Nephron (organoid): ENCODE measurements around the gene NANP.

Experiments
- H3K27ac Mint-ChIP-seq, 3 experiments: 2 replicates each; pipeline ENCODE4 v1.8.0; 2020; ENCODE audit warnings: mixed read lengths in 3 of 3, mild to moderate bottlenecking in 2 of 3, moderate library complexity in 1 of 3
- H3K27me3 Mint-ChIP-seq: 2 replicates; pipeline ENCODE4 v1.8.0; 2021; ENCODE audit warnings: low read depth, mild to moderate bottlenecking, moderate library complexity, mixed read lengths
- H3K36me3 Mint-ChIP-seq: 2 replicates; pipeline ENCODE4 v1.8.0; 2020; ENCODE audit warnings: low read depth, mixed read lengths
- H3K4me1 Mint-ChIP-seq: 2 replicates; pipeline ENCODE4 v1.8.0; 2020; ENCODE audit warnings: mixed read lengths
- H3K4me3 Mint-ChIP-seq, 3 experiments: 2 replicates each; pipeline ENCODE4 v1.8.0; 2020; ENCODE audit warnings: mild to moderate bottlenecking in 3 of 3, mixed read lengths in 3 of 3, moderate library complexity in 2 of 3
- H3K9me3 Mint-ChIP-seq: 2 replicates; pipeline ENCODE4 v1.8.0; 2020; ENCODE audit warnings: mixed read lengths
- TF ChIP-seq, protein P1 (sequence below), 3 experiments: fragments of 200-600 bp; sonication (generic); IDR thresholded peaks; one replicate each; pipeline ENCODE4 v1.5.0; 2021; ENCODE audit warnings: antibody characterized with exemption in 3 of 3; ENCODE audit not compliant: unreplicated experiment in 3 of 3

The NANP gene

GRCh38 chr20:25629816-25630499 lies 6.1 kb upstream of the NANP start:
- Mint-ChIP-seq H3K4me3 (no peak overlapping the region), H3K4me1 (no peaks in the 10 kb centered on the region), H3K27ac (no peak overlapping the region), H3K9me3 (peaks cover 21% of the 10 kb centered on the region), H3K27me3 (no peaks in the 10 kb centered on the region), H3K36me3 (peaks cover 17% of the 10 kb centered on the region)
- TF ChIP-seq, protein P1, sequence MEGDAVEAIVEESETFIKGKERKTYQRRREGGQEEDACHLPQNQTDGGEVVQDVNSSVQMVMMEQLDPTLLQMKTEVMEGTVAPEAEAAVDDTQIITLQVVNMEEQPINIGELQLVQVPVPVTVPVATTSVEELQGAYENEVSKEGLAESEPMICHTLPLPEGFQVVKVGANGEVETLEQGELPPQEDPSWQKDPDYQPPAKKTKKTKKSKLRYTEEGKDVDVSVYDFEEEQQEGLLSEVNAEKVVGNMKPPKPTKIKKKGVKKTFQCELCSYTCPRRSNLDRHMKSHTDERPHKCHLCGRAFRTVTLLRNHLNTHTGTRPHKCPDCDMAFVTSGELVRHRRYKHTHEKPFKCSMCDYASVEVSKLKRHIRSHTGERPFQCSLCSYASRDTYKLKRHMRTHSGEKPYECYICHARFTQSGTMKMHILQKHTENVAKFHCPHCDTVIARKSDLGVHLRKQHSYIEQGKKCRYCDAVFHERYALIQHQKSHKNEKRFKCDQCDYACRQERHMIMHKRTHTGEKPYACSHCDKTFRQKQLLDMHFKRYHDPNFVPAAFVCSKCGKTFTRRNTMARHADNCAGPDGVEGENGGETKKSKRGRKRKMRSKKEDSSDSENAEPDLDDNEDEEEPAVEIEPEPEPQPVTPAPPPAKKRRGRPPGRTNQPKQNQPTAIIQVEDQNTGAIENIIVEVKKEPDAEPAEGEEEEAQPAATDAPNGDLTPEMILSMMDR (IDR thresholded peaks at IDR 0.05; ENCODE audit: unreplicated experiment in 3 of 3), result no peak

DNA sequence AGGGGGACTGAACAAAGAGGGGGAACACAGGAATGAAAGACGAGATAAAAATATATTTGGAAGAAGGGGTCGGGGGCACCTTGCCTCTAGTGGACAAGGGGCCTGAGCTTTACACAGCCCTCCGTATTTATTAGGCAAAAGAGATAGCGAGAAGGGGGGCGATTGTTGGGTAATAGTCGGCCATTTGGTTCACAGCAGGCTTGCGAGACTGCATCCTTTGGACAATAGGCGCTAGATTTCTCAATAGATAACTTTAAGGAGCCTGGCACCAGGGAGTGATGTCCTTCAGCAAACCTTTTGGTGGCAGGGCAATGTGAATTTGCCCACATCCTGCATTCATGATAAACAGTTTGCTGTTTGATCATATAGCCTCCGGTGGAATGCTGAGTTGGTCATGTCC lies 3.0 kb upstream of the NANP start:
- H3K4me3 Mint-ChIP-seq, result peak overlapping the region in 1 of 3 experiments; percentile 21
- peaks cover 17% of the 10 kb centered on the region for H3K4me1 Mint-ChIP-seq
- no peak overlapping the region for H3K27ac Mint-ChIP-seq
- H3K36me3 Mint-ChIP-seq, result peaks cover 4% of the 10 kb centered on the region
- no peaks in the 10 kb centered on the region for H3K27me3 Mint-ChIP-seq
- peaks cover 17% of the 10 kb centered on the region for H3K9me3 Mint-ChIP-seq
- TF ChIP-seq, protein P1 (IDR thresholded peaks at IDR 0.05; ENCODE audit: unreplicated experiment in 3 of 3), result no peak

- TF ChIP-seq, protein P1 (IDR thresholded peaks at IDR 0.05; ENCODE audit: unreplicated experiment in 3 of 3), result no peak
- peaks cover 4% of the 10 kb centered on the region for H3K36me3 Mint-ChIP-seq
Measured at GRCh38 chr20:25624500-25624939, 706 bp upstream of the NANP start.

DNA sequence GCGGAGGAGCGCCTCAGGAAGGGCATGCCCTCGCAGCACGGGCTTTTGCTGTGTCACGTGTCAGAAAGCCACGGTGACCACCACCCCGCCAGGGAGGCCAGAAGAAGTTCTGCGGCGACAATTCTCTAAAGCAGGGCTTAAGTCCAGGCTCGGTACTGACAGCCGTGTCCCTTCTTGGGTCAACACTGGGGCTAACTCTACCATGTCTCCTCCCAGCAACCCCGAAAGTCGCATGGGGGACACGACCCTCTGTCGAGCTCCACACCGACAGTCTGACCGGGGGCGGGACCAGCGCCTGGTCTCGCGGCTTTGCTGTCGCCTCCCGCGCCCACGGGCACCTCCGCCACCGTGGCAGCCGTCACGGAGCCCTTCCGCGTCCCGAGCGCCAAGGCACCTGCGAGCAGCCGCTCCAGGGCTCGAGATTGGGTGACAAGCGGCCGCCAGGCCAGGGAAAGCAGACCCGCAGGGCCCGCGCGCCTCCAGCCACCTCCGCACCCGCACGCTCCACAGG lies 534 bp downstream of the NANP start:
- Mint-ChIP-seq H3K4me3 (peak overlapping the region; percentile 87 to 94 (median 91)), H3K4me1 (peaks cover 18% of the 10 kb centered on the region), H3K9me3 (peaks cover 3% of the 10 kb centered on the region), H3K36me3 (peaks cover 4% of the 10 kb centered on the region), H3K27me3 (no peaks in the 10 kb centered on the region), H3K27ac (peak overlapping the region; percentile 93 to 96 (median 96))
- TF ChIP-seq, protein P1 (IDR thresholded peaks at IDR 0.05; ENCODE audit: unreplicated experiment in 3 of 3), result no peak

More at GRCh38 chr20:25624500-25624939, 706 bp upstream of the NANP start:
- peaks cover 7% of the 10 kb centered on the region for H3K9me3 Mint-ChIP-seq
- H3K27me3 Mint-ChIP-seq, result no peaks in the 10 kb centered on the region
- peak overlapping the region; percentile 87 to 94 (median 91) for H3K4me3 Mint-ChIP-seq
- H3K27ac Mint-ChIP-seq, result peak overlapping the region; percentile 93 to 99 (median 96)
- H3K4me1 Mint-ChIP-seq, result peaks cover 18% of the 10 kb centered on the region

DNA sequence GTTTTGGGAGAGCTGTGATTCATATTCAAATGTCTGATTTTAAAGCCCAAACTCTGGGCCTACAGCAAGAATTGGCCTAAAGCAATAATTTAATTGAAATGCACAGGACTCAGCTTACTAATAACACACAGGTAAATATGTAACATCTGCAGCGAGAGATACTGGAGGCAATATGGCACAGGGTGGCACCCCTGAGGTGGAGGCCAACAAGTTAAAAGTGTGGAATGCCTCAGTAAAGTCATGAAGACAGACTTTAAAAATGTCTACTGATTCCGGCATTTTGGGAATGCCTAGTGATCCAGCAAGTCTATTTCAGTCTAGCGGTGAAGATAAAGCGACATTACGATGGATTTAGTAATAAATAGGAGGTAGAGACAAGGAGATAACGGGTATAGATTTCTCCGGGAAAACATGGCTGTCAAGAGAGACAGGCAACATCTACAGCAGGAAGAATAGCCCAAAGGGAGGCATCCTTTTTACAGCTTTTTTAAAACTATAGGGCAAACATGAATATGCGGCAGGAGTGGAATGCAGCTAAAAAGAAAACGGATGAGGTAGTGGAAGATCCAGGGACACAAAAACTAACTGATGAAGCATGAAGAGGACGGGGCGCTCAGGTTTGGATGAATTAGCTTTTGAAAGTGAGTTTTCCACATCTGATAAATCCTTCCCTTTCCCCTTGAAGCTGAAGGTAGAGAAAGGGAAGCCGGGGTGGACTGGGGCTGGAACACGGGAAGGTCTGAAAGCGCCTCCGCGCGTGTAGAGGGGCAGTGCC lies 1.2 kb downstream of the NANP start:
- H3K9me3 Mint-ChIP-seq, result peaks cover 3% of the 10 kb centered on the region
- no peaks in the 10 kb centered on the region for H3K27me3 Mint-ChIP-seq
- TF ChIP-seq, protein P1 (IDR thresholded peaks at IDR 0.05; ENCODE audit: unreplicated experiment in 3 of 3), result no peak
- H3K4me1 Mint-ChIP-seq, result peaks cover 18% of the 10 kb centered on the region
- peak overlapping the region; percentile 74 to 96 (median 93) for H3K27ac Mint-ChIP-seq
- H3K36me3 Mint-ChIP-seq, result no peaks in the 10 kb centered on the region
- H3K4me3 Mint-ChIP-seq, result peak overlapping the region; percentile 87 to 94 (median 91)
